ENCODE data around the gene KCNT2. TPM values are rescaled to one million over a fixed set of nuclear protein-coding genes. Genes with fewer than 3 reads are reported as not detected.

KCNT2 gene
- total RNA-seq, 2 experiments from 2014 or later = not detected

DNA sequence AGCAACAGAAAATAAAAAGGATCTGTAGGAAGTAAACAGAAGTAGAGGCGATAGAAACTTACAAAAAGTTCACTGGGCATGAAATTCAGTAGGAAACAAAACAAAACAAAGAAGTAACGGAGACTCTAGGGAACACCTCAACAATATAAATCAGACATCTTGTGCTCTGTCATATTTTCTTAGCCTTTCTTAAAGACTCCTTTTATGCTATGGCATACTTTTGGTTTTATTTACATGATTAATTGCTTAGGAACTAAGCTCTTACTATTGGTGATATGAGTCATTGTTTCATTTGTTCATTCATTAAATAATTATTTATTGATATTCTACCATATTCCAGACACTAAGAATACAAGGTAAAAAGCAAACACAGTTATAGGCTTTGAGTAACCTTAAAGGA, 126.6 kb downstream of the KCNT2 start:
- no peaks in the 10 kb centered on the region for H3K36me3 Mint-ChIP-seq (ENCODE audit: low read depth)
- no peak overlapping the region for H3K27ac Mint-ChIP-seq
- CTCF ChIA-PET = no interaction called here
- POLR2A ChIA-PET = no interaction called here
- no peak for DNase-seq
- H3K9me3 Mint-ChIP-seq = no peaks in the 10 kb centered on the region
- no peaks in the 10 kb centered on the region for H3K27me3 Mint-ChIP-seq
- H3K4me1 Mint-ChIP-seq = no peaks in the 10 kb centered on the region
- no peak overlapping the region for H3K4me3 Mint-ChIP-seq

DNA sequence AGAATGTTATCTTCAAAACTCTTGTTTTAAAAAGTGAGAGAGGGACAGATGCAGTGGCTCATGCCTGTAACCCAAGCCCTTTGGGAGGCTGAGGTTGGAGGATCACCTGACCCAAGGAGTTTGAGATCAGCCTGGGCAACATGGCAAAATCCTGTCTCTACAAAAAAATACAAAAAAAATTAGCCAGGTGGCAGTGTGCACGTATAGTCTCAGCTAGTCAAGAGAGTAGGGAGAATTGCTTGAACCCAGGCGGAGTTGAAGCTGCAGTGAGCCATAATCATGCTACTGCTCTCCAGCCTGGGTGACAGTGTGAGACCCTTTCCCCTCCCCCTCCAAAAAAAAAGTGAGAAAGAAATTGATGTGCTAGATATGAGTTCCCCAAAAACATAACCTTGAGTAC, 131.0 kb downstream of the KCNT2 start:
- Mint-ChIP-seq H3K27me3 (no peaks in the 10 kb centered on the region), H3K27ac (no peak overlapping the region), H3K4me3 (no peak overlapping the region), H3K36me3 (ENCODE audit: low read depth) (no peaks in the 10 kb centered on the region), H3K4me1 (no peaks in the 10 kb centered on the region), H3K9me3 (no peaks in the 10 kb centered on the region)
- no peak for DNase-seq
- ChIA-PET POLR2A (no interaction called here), CTCF (no interaction called here)

DNA sequence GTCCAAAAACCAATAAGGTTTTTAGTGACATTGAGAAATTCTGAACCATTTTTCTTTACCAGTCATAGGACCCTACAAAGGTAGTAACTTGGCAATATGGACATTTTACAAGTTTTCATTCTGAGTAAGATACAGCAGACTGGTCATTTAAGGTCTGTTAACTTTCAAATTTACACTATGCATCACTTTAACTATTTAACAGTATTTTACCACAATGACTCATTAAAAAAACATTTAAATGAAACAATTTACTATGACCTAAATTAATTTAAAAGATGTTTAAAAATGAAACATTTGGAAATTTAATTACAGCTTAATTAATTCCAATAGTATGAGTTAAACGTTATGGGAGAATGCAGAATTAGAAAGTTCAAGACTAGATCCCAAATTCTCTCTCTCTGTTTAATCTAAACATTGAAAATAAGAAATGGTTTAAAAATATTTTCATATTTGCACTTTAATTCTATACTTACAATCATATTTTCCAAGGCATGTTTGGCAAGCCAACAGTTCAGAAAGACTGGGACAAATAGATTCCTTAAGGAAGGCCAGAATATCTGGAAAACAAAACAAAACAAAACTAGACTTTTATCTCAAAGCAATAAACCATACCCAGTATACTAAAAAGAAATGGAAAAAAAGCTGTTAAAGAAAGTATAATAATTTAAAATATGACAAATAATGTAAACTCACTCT, 140.9 kb downstream of the KCNT2 start:
- ChIA-PET CTCF (no interaction called here), POLR2A (no interaction called here)
- no peaks in the 10 kb centered on the region for H3K36me3 Mint-ChIP-seq (ENCODE audit: low read depth)
- no peak overlapping the region for H3K27ac Mint-ChIP-seq
- H3K9me3 Mint-ChIP-seq = no peaks in the 10 kb centered on the region
- no peak for DNase-seq
- no peaks in the 10 kb centered on the region for H3K27me3 Mint-ChIP-seq
- H3K4me3 Mint-ChIP-seq = no peak overlapping the region
- no peaks in the 10 kb centered on the region for H3K4me1 Mint-ChIP-seq

DNA sequence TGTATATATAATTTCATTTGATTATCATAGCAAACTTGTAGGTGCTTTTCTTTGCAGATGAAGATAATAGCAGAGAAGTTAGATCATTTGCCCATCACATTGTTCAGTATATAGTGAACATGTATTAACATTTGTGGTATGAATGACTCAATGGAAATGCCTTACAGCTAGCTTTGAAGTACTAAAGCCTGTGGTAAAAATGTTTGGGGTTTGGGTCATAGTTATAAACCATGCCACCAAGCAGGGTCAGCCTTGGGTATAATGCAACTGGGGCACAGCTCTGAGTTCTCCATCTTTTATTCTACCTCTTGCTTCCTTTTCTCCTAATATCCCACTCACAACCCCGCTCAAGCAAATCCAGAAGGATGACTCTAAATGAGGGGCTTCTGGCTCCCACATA, 141.6 kb downstream of the KCNT2 start:
- no peak for DNase-seq
- CTCF ChIA-PET = no interaction called here
- POLR2A ChIA-PET = no interaction called here

DNA sequence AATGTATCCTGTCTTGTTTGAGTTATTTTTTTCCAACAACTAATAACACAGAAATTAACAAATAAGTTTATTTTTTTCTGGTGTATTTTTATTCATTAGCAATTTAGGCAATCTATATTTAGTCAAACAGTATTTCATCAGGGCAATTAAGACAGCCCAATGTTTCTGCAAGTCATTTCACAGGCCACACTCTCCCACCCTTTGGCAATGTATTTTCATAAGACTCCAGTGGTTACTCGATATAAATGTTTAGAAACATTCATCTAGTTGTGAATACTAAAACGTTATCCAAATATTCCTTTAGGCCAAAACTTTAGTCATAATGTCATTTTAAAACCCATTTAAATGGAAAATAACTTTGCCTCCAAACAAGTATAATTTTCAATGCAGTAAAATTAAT, 142.1 kb downstream of the KCNT2 start:
- Mint-ChIP-seq H3K36me3 (ENCODE audit: low read depth) (no peaks in the 10 kb centered on the region), H3K27ac (no peak overlapping the region), H3K9me3 (no peaks in the 10 kb centered on the region), H3K27me3 (no peaks in the 10 kb centered on the region), H3K4me1 (no peaks in the 10 kb centered on the region), H3K4me3 (no peak overlapping the region)
- DNase-seq = no peak
- CTCF ChIA-PET = no interaction called here
- POLR2A ChIA-PET = no interaction called here

More for the DNA sequence above, 141.6 kb downstream of the KCNT2 start:
- no peak overlapping the region for H3K27ac Mint-ChIP-seq
- no peaks in the 10 kb centered on the region for H3K27me3 Mint-ChIP-seq
- no peaks in the 10 kb centered on the region for H3K36me3 Mint-ChIP-seq (ENCODE audit: low read depth)
- H3K9me3 Mint-ChIP-seq = no peaks in the 10 kb centered on the region
- no peaks in the 10 kb centered on the region for H3K4me1 Mint-ChIP-seq
- H3K4me3 Mint-ChIP-seq = no peak overlapping the region

DNA sequence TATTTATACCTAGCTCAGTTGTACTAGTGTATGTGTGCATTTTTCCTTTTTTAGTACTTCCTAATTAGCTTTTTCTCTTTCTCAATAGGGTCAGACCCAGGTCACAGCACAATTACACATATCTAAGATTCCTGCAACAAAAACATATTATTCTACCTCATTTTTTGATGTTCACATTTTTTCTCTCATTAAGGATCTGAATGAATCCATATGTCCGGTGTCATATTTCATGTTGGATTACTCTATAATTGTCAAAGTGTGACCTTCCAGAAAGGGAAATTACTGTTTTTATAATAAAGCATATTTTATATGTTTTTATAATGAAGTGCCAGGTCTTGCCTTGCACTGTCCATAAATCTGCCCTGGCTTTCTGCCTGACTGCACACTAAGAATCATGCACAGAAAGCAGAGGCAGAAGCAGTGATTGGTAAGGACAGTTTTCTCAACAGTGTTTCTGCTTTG, 143.7 kb downstream of the KCNT2 start:
- CTCF ChIA-PET = no interaction called here
- H3K4me1 Mint-ChIP-seq = no peaks in the 10 kb centered on the region
- DNase-seq = no peak
- no peak overlapping the region for H3K27ac Mint-ChIP-seq
- H3K36me3 Mint-ChIP-seq (ENCODE audit: low read depth) = no peaks in the 10 kb centered on the region
- H3K27me3 Mint-ChIP-seq = no peaks in the 10 kb centered on the region
- no peaks in the 10 kb centered on the region for H3K9me3 Mint-ChIP-seq
- H3K4me3 Mint-ChIP-seq = no peak overlapping the region
- POLR2A ChIA-PET = no interaction called here

DNA sequence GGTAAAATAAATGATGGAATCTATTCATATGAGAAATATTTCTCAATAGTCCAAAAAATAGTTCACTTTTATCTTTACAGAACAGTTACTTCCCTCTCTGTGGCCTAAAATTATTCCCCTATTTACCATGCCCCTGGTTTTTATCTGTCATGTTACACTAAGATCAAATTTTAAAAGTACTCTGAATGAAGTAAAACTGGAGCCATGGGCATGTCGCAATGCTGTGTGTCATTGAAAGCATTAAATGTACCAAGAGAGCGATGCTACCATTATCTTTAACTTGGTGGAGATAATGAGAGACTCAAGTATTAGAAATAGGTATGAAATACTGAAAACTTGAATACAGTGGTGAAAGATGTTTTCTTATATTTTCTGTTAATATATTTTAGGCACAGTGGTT, 146.2 kb downstream of the KCNT2 start:
- no peak overlapping the region for H3K4me3 Mint-ChIP-seq
- POLR2A ChIA-PET = no interaction called here
- no peaks in the 10 kb centered on the region for H3K27me3 Mint-ChIP-seq
- CTCF ChIA-PET = no interaction called here
- H3K9me3 Mint-ChIP-seq = no peaks in the 10 kb centered on the region
- no peaks in the 10 kb centered on the region for H3K36me3 Mint-ChIP-seq (ENCODE audit: low read depth)
- H3K27ac Mint-ChIP-seq = no peak overlapping the region
- no peak for DNase-seq
- no peaks in the 10 kb centered on the region for H3K4me1 Mint-ChIP-seq

DNA sequence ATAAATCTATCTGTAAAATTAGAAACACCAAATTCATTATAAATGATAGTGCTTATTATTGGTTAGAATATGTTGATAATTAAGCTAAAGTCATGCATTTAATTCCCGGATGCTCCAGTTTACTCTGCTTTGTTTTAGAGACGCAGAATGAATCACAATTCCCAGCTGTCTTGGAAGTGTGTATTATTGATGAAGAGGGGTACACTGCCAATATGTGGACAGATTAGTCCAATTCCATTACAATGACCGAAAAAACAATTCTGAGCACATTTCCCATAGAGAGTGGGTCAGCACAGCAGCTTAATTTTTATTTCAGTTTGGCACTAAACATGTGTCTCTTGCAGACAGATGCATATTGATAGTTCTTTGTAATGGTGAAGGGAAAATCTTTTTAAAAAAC, 146.7 kb downstream of the KCNT2 start:
- Mint-ChIP-seq H3K9me3 (no peaks in the 10 kb centered on the region), H3K4me1 (no peaks in the 10 kb centered on the region), H3K27ac (no peak overlapping the region), H3K27me3 (no peaks in the 10 kb centered on the region), H3K36me3 (ENCODE audit: low read depth) (no peaks in the 10 kb centered on the region), H3K4me3 (no peak overlapping the region)
- ChIA-PET POLR2A (no interaction called here), CTCF (no interaction called here)
- no peak for DNase-seq

DNA sequence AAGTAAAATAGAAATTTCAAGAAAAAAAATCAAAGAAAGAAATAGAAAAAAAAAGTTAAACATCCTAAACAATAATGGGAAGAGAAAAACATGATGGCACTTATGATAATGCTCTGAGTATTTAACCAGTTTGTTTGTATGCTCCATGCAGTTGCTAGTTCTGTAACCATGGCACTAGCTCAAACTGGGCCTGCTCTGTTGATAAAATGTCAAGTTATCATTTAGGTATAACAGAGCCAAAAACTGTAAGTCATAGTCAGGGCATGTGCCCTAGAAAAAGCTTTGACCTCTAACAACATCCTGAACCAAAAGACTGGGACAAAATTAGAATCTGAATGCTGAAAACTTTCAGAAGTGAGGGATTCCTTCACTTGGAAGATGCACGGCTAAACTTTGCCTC, 148.9 kb downstream of the KCNT2 start:
- H3K36me3 Mint-ChIP-seq (ENCODE audit: low read depth) = no peaks in the 10 kb centered on the region
- H3K27me3 Mint-ChIP-seq = no peaks in the 10 kb centered on the region
- POLR2A ChIA-PET = no interaction called here
- CTCF ChIA-PET = no interaction called here
- H3K4me1 Mint-ChIP-seq = no peaks in the 10 kb centered on the region
- no peak overlapping the region for H3K4me3 Mint-ChIP-seq
- H3K9me3 Mint-ChIP-seq = no peaks in the 10 kb centered on the region
- DNase-seq = no peak
- H3K27ac Mint-ChIP-seq = no peak overlapping the region

DNA sequence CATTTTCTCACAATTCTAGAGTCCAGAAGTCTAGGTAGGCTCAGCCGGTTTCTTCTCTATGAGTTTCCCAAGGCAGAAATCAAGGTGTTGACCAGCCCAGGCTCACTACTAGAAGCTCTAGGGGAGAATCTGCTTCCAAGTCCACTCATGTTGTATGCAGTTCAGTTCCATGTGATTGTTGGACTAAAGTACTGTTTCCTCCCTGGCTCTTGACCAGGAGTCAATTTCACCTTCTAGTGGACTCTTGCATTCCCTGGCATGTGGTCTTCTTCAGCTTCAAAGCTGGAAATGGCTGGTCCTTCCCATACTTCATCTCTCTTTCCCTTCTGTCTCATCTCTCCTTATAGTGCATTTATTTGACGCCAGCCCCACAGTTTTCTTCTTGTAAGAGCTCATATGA, 153.4 kb downstream of the KCNT2 start:
- Mint-ChIP-seq H3K4me1 (no peaks in the 10 kb centered on the region), H3K27ac (no peak overlapping the region), H3K9me3 (no peaks in the 10 kb centered on the region), H3K27me3 (no peaks in the 10 kb centered on the region), H3K4me3 (no peak overlapping the region), H3K36me3 (ENCODE audit: low read depth) (no peaks in the 10 kb centered on the region)
- ChIA-PET POLR2A (no interaction called here), CTCF (no interaction called here)
- DNase-seq = no peak

DNA sequence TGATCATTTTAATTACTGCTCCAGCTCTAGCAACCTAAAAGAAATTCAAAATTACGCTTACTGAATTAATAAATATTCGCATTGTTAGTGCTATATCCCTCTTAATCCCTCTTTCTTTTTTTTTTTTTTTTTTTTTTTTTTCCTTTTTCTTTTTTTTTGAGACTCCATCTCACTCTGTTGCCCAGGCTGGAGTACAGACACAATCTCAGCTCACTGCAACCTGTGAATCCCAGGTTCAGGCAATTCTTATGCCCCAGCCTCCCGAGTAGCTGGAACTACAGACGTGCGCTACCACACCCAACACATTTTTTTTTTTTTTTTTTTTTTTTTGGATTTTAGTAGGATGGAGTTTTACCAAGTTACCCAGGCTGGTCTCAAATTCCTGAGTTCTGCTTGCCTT, 157.1 kb downstream of the KCNT2 start:
- ChIA-PET POLR2A (no interaction called here), CTCF (no interaction called here)
- no peaks in the 10 kb centered on the region for H3K27me3 Mint-ChIP-seq
- H3K4me1 Mint-ChIP-seq = no peaks in the 10 kb centered on the region
- no peak overlapping the region for H3K4me3 Mint-ChIP-seq
- H3K36me3 Mint-ChIP-seq (ENCODE audit: low read depth) = no peaks in the 10 kb centered on the region
- no peak for DNase-seq
- no peak overlapping the region for H3K27ac Mint-ChIP-seq
- H3K9me3 Mint-ChIP-seq = no peaks in the 10 kb centered on the region

DNA sequence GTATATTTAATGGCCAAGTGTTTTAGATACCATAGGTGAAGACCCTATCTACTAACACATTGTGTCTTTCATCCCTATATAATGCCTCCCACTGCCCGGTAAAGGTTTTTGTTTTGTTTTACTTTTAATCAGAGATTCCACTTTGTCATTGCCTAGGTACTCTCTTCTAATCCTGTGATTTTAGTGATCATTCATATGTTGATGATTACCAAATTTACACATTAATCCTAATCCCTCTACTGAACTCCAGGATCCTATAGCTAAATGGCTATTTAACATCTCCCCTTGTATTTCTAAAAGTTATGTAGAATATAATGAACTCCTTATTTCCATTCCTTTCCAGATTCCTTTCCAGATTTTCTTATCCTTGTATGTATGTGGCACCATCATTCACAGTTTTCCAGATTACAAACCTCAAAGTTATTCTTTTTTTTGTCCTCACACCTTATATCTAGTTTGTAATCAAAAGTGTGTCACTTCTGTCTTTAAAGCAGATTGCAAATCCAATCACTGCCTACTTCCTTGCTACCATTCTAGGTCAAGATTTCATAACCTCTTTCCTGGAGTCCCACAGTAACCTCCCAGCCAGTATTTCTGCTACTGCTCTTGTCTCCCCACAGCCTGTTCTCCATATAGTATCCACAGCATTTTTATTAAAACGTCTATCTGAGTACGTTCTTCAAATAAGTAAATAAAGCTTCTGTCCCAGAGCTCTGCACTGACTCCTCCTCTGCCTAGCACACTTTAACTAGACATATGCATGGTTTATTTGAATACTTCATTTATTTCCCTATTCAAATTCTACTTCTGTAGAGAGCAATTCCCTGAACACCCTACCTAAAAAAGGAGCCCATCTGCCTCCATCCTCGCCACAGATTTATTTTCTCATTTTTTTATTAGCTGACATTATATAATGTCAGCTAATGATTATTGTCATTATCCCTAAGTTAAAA, 157.8 kb downstream of the KCNT2 start:
- ChIA-PET CTCF (no interaction called here), POLR2A (no interaction called here)
- Mint-ChIP-seq H3K27me3 (no peaks in the 10 kb centered on the region), H3K4me3 (no peak overlapping the region), H3K4me1 (no peaks in the 10 kb centered on the region), H3K36me3 (ENCODE audit: low read depth) (no peaks in the 10 kb centered on the region), H3K9me3 (no peaks in the 10 kb centered on the region), H3K27ac (no peak overlapping the region)
- no peak for DNase-seq

DNA sequence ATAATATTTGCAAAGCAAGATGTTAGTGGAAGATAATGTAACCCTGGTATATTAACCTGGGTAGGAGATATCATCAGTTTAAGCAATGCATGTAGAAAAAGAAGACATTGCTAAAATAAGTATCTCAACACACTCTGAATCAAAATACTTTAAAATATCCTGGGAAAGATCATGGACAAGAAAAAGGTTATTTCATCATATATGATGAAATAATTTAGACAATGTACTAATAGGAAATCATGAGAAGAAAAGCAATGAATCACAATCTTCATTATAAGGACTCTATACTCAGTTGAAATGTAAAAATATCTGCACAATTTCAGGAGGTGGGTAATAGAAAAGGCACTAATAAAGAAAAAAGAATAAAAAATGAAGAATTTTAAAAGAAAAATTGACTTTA, 158.8 kb downstream of the KCNT2 start:
- H3K27me3 Mint-ChIP-seq = no peaks in the 10 kb centered on the region
- ChIA-PET CTCF (no interaction called here), POLR2A (no interaction called here)
- H3K27ac Mint-ChIP-seq = no peak overlapping the region
- no peaks in the 10 kb centered on the region for H3K36me3 Mint-ChIP-seq (ENCODE audit: low read depth)
- DNase-seq = no peak
- no peaks in the 10 kb centered on the region for H3K9me3 Mint-ChIP-seq
- H3K4me3 Mint-ChIP-seq = no peak overlapping the region
- H3K4me1 Mint-ChIP-seq = no peaks in the 10 kb centered on the region

DNA sequence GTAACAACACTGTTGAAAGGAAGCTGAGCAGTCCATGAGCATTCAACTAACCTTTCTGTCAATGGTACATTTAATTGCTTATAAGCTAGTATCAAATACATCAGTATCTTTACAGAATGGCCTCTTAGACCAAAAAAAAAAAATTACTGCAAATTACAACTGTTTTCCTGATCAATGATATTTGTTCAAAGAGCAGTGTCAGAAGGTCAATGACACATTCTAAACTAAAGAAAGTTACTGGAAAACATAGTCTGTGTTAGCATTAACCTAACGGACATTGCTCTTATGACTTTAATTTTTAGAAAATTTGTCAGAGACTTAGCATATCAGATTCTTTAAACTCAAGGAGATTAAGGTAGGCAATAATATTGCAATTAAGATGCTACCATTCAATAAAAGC, 162.5 kb downstream of the KCNT2 start:
- ChIA-PET CTCF (no interaction called here), POLR2A (no interaction called here)
- no peaks in the 10 kb centered on the region for H3K27me3 Mint-ChIP-seq
- no peaks in the 10 kb centered on the region for H3K9me3 Mint-ChIP-seq
- H3K36me3 Mint-ChIP-seq (ENCODE audit: low read depth) = no peaks in the 10 kb centered on the region
- no peak for DNase-seq
- no peak overlapping the region for H3K27ac Mint-ChIP-seq
- no peak overlapping the region for H3K4me3 Mint-ChIP-seq
- no peaks in the 10 kb centered on the region for H3K4me1 Mint-ChIP-seq
